IMR-90 (cell line): ENCODE data around the gene SYNE1. TPM values are rescaled to one million over a fixed set of nuclear protein-coding genes. Genes with fewer than 3 reads are reported as not detected.

ENCODE experiments used
- ATAC-seq: fragments of 200-7000 bp; cut with Tn5 transposase; 2 replicates; pipeline ENCODE4 v1.9.1; 2020; ENCODE audit warnings: low read depth, mild to moderate bottlenecking, moderate library complexity
- BruUV-seq: library from RNA; stranded (reverse); fragments of 400-500 nt; replicated peaks from 2 replicates; lab custom pipeline; 2021; lab: Mats Ljungman, UMichigan
- CTCF ChIA-PET: fragments of 300-600 bp; formaldehyde crosslinking; extraction: SDS; loops from one replicate; lab custom pipeline; 2021; ENCODE audit warnings: antibody characterized with exemption; lab: Yijun Ruan, JAX
- POLR2A ChIA-PET: fragments of 300-600 bp; sonication (Branson Sonifier 250); formaldehyde crosslinking; loops from one replicate; lab custom pipeline; 2022; ENCODE audit warnings: antibody characterized with exemption; ENCODE audit not compliant: unreplicated experiment; lab: Charles Lee
- DNase-seq: peaks from one replicate; pipeline ENCODE4 v3.0.0; 2013
- H2AFZ ChIP-seq: replicated peaks from 2 replicates; pipeline ENCODE3; 2013; ENCODE audit warnings: low read length, mild to moderate bottlenecking; ENCODE audit not compliant: poor library complexity
- H2AK5ac ChIP-seq: 2 replicates; pipeline ENCODE4 v1.6.1; 2013; ENCODE audit warnings: low read depth, low read length, inconsistent platforms
- H2AK9ac ChIP-seq: replicated peaks from 2 replicates; pipeline ENCODE3; 2013; ENCODE audit warnings: mild to moderate bottlenecking, low read depth, low read length, moderate library complexity; ENCODE audit not compliant: poor library complexity
- H2BK120ac ChIP-seq: 2 replicates; pipeline ENCODE4 v1.6.1; 2013; ENCODE audit warnings: low read depth, low read length, inconsistent platforms
- H2BK15ac ChIP-seq: 3 replicates; pipeline ENCODE4 v1.6.1; 2013; ENCODE audit warnings: low read depth, low read length, inconsistent platforms
- H2BK20ac ChIP-seq: 2 replicates; pipeline ENCODE4 v1.6.1; 2013; ENCODE audit warnings: low read depth, mild to moderate bottlenecking, inconsistent platforms, low read length, moderate library complexity
- H2BK5ac ChIP-seq: 2 replicates; pipeline ENCODE4 v1.6.1; 2013; ENCODE audit warnings: mild to moderate bottlenecking, low read depth, low read length, inconsistent platforms; ENCODE audit not compliant: poor library complexity, severe bottlenecking
- H3K14ac ChIP-seq: replicated peaks from 2 replicates; pipeline ENCODE4 v1.6.1; 2013; ENCODE audit warnings: low read depth, low read length, inconsistent platforms
- H3K18ac ChIP-seq: 2 replicates; pipeline ENCODE4 v1.6.1; 2013; ENCODE audit warnings: low read depth, low read length, control low read depth
- H3K23ac ChIP-seq: 2 replicates; pipeline ENCODE4 v1.6.1; 2013; ENCODE audit warnings: low read depth, low read length, inconsistent platforms
- H3K27ac ChIP-seq: 2 replicates; pipeline ENCODE4 v1.5.1; 2013; ENCODE audit warnings: mild to moderate bottlenecking, control low read depth, low read length; ENCODE audit not compliant: insufficient read depth
- H3K27me3 ChIP-seq: 2 replicates; pipeline ENCODE4 v1.6.1; 2013; ENCODE audit warnings: low read length; ENCODE audit not compliant: control insufficient read depth, insufficient read depth
- H3K36me3 ChIP-seq: 2 replicates; pipeline ENCODE4 v1.6.1; 2013; ENCODE audit warnings: low read length, mixed read lengths; ENCODE audit not compliant: control insufficient read depth, insufficient read depth
- H3K4ac ChIP-seq: 2 replicates; pipeline ENCODE4 v1.6.1; 2013; ENCODE audit warnings: low read depth, low read length, inconsistent platforms
- H3K4me1 ChIP-seq: 2 replicates; pipeline ENCODE4 v1.6.1; 2013; ENCODE audit warnings: low read length, mixed read lengths; ENCODE audit not compliant: control insufficient read depth, insufficient read depth
- H3K4me2 ChIP-seq: 2 replicates; pipeline ENCODE4 v1.6.1; 2013; ENCODE audit warnings: low read depth, mild to moderate bottlenecking, control low read depth, low read length, moderate library complexity
- H3K4me3 ChIP-seq: 2 replicates; pipeline ENCODE4 v1.5.1; 2013; ENCODE audit warnings: low read depth, mild to moderate bottlenecking, control low read depth, low read length, moderate library complexity; ENCODE audit not compliant: insufficient read depth
- H3K56ac ChIP-seq: 2 replicates; pipeline ENCODE4 v1.6.1; 2013; ENCODE audit warnings: low read length, inconsistent platforms; ENCODE audit not compliant: insufficient read depth; ENCODE audit errors: extremely low read depth
- H3K79me1 ChIP-seq, 2 experiments: 2 replicates each; pipeline ENCODE4 v1.6.1; 2013; ENCODE audit warnings: low read length in 2 of 2, inconsistent platforms in 1 of 2, low read depth in 1 of 2
- H3K9ac ChIP-seq: 2 replicates; pipeline ENCODE4 v1.6.1; 2013; ENCODE audit warnings: low read depth, low read length, control low read depth
- H3K9me1 ChIP-seq: 2 replicates; pipeline ENCODE4 v1.6.1; 2013; ENCODE audit warnings: low read length, inconsistent platforms; ENCODE audit not compliant: insufficient read depth
- H3K9me3 ChIP-seq: 2 replicates; pipeline ENCODE4 v1.6.1; 2013; ENCODE audit warnings: low read length; ENCODE audit not compliant: control insufficient read depth, insufficient read depth
- H4K20me1 ChIP-seq: 2 replicates; pipeline ENCODE4 v1.6.1; 2013; ENCODE audit warnings: low read length, inconsistent platforms; ENCODE audit not compliant: insufficient read depth
- H4K5ac ChIP-seq: 2 replicates; pipeline ENCODE4 v1.6.1; 2013; ENCODE audit warnings: mild to moderate bottlenecking, low read depth, low read length, control low read depth
- H4K8ac ChIP-seq, 2 experiments: 2 replicates each; pipeline ENCODE4 v1.6.1; 2013; ENCODE audit warnings: low read depth in 2 of 2, low read length in 2 of 2, control low read depth in 1 of 2, inconsistent platforms in 1 of 2
- H4K91ac ChIP-seq: 2 replicates; pipeline ENCODE4 v1.6.1; 2013; ENCODE audit warnings: low read depth, low read length, inconsistent platforms; ENCODE audit not compliant: insufficient read depth
- BHLHE40 ChIP-seq: fragments of 150-350 bp; IDR thresholded peaks from 2 replicates; pipeline ENCODE4 v1.6.1; 2016; ENCODE audit warnings: mild to moderate bottlenecking, low read depth, low read length
- CEBPB ChIP-seq: IDR thresholded peaks from 2 replicates; pipeline ENCODE4 v1.6.1; 2012; ENCODE audit warnings: low read depth, low read length, improper control_type of control experiment
- ELK1 ChIP-seq: fragments of 150-350 bp; IDR thresholded peaks from 2 replicates; pipeline ENCODE4 v1.6.1; 2016; ENCODE audit warnings: low read depth, mild to moderate bottlenecking, low read length, moderate library complexity, borderline replicate concordance
- FOS ChIP-seq: fragments of 150-350 bp; IDR thresholded peaks from 2 replicates; pipeline ENCODE4 v1.6.1; 2016; ENCODE audit warnings: low read depth, low read length
- MAZ ChIP-seq: IDR thresholded peaks from 2 replicates; pipeline ENCODE4 v1.6.1; 2012; ENCODE audit warnings: low read depth, mild to moderate bottlenecking, low read length, improper control_type of control experiment, moderate library complexity, borderline replicate concordance
- MXI1 ChIP-seq: IDR thresholded peaks from 2 replicates; pipeline ENCODE4 v1.6.1; 2012; ENCODE audit warnings: low read depth, mild to moderate bottlenecking, low read length, moderate library complexity, borderline replicate concordance
- NFE2L2 ChIP-seq: fragments of 150-350 bp; IDR thresholded peaks from 2 replicates; pipeline ENCODE4 v1.6.1; 2016; ENCODE audit warnings: low read depth, mild to moderate bottlenecking, low read length
- POLR2A ChIP-seq: IDR thresholded peaks from 2 replicates; pipeline ENCODE4 v1.6.1; 2012; ENCODE audit warnings: mild to moderate bottlenecking, low read depth, low read length
- RAD21 ChIP-seq: IDR thresholded peaks from 2 replicates; pipeline ENCODE4 v1.6.1; 2012; ENCODE audit warnings: low read length, improper control_type of control experiment
- RCOR1 ChIP-seq: IDR thresholded peaks from 2 replicates; pipeline ENCODE4 v1.6.1; 2012; ENCODE audit warnings: mild to moderate bottlenecking, low read length, improper control_type of control experiment; ENCODE audit not compliant: insufficient replicate concordance
- RFX5 ChIP-seq: IDR thresholded peaks from 2 replicates; pipeline ENCODE4 v1.8.0; 2012; ENCODE audit warnings: low read depth, mild to moderate bottlenecking, low read length, moderate library complexity
- WGBS, 2 experiments: methylation state at CpG; one replicate each; pipeline versions ENCODE4 v1.1.5 to v1.1.7; 2013; ENCODE audit warnings: missing lambda C conversion rate in 2 of 2; ENCODE audit not compliant: insufficient read length in 1 of 2; ENCODE audit errors: extremely low coverage in 2 of 2; 5-methylcytosine and 5-hydroxymethylcytosine counted together
- dilution Hi-C: fragments of 300-500 bp; cut with HindIII; formaldehyde crosslinking; loops from one replicate; pipeline ENCODE4 v1.14.3; 2018; ENCODE audit warnings: low sequenced_read_pairs; ENCODE audit not compliant: unreplicated experiment
- in situ Hi-C: fragments of 300-500 bp; cut with MboI; formaldehyde crosslinking; loops from 3 replicates; pipeline ENCODE4 v1.14.3; 2019; ENCODE audit warnings: low sequenced_read_pairs, inconsistent platforms, mixed read lengths
- intact Hi-C: fragments of 100-400 bp; cut with micrococcal nuclease; formaldehyde crosslinking; loops from 2 replicates; pipeline ENCODE4 v1.10.0; 2022
- polyA plus RNA-seq, 3 experiments: library from polyadenylated mRNA; depleted of rRNA; stranded (reverse); fragments of >200 nt; gene quantifications; 2 replicates each; pipeline ENCODE4 v1.2.3, GENCODE V29; 2012; ENCODE audit warnings: low replicate concordance in 1 of 3
- total RNA-seq: library from RNA; depleted of rRNA; stranded (reverse); fragments of >200 nt; gene quantifications from 2 replicates; pipeline ENCODE4 v1.2.3, GENCODE V29; 2012

The SYNE1 gene
- total and polyA plus RNA-seq, 2 of the 4 experiments (the other 2 are of a cell fraction) = 34.1 to 159 TPM

DNA sequence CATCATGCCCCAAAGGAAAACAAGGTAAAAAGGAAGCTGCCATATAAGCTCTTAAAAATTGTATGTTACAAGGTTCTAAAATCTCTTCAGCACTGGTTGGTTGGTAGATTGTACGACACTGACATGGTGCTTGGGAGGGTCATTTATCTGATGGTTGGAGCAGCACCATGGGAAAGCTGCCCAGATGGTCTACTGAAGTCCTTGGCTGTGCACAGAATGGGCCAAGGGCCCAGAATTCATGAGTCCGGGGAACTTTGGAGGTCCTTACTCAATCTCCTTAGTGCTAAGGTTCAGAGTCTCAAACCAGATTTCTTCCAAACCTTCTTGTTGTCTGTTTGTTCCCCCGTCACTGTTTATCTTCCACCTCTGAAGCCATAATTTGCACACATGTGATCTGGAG lies 515.3 kb downstream of the SYNE1 start:
- Histone ChIP-seq H2AK5ac (no peak overlapping the region), H3K14ac (no peak overlapping the region), H3K18ac (no peak overlapping the region), H2BK15ac (no peak overlapping the region), H2BK120ac (no peak overlapping the region), H3K36me3 (peaks cover 20% of the 10 kb centered on the region), H3K4me2 (no peak overlapping the region), H4K5ac (no peak overlapping the region), H2BK5ac (no peak overlapping the region), H3K9me1 (no peaks in the 10 kb centered on the region), H3K23ac (no peak overlapping the region), H3K27ac (no peak overlapping the region), H2AK9ac (no peak overlapping the region), H3K4me1 (no peaks in the 10 kb centered on the region; the same call in 1 of the 2 replicates), H3K56ac (no peak overlapping the region), H3K9ac (no peak overlapping the region), H4K20me1 (no peaks in the 10 kb centered on the region), H4K8ac (no peak overlapping the region), H3K27me3 (no peaks in the 10 kb centered on the region), H2AFZ (no peak overlapping the region), H2BK20ac (no peak overlapping the region), H3K79me1 (no peaks in the 10 kb centered on the region), H3K4me3 (no peak overlapping the region), H3K4ac (no peak overlapping the region), H3K9me3 (no peaks in the 10 kb centered on the region), H4K91ac (no peak overlapping the region)
- ChIA-PET CTCF (interaction anchor here (0.9 kb wide), 1 partner anchor 357 kb away, joined by 4 read pairs; no protein-coding TSS in a partner anchor), POLR2A (no interaction called here)
- TSS peak; percentile 98 for BruUV-seq
- TF ChIP-seq FOS = no peak
- no peak for TF ChIP-seq RAD21
- no peak for TF ChIP-seq CEBPB
- TF ChIP-seq MXI1 = no peak
- no peak for TF ChIP-seq ELK1
- no peak for TF ChIP-seq RCOR1
- no peak for TF ChIP-seq POLR2A
- no peak for TF ChIP-seq MAZ
- no peak for TF ChIP-seq BHLHE40
- TF ChIP-seq RFX5 = no peak
- no peak for TF ChIP-seq NFE2L2
- DNase-seq (no peak), ATAC-seq (no peak)
- dilution Hi-C loops (no loop called here), intact Hi-C loops (loop anchor here (10.0 kb wide), 2 partner anchors 447 to 677 kb away; no protein-coding TSS in a partner anchor), in situ Hi-C loops (loop anchor here (5.0 kb wide), 1 partner anchor 360 kb away; no protein-coding TSS in a partner anchor)
- WGBS, 2 experiments = no CpG with 5 or more reads among the region's 3 CpGs
